Activated CD8-positive, alpha-beta memory T cell treated with anti-CD3 and anti-CD28 coated beads for 36 hours (primary cell): Measurements from ENCODE around the gene TMEM107. TPM values are rescaled to one million over a fixed set of nuclear protein-coding genes. Genes with fewer than 3 reads are reported as not detected.

Source experiments
- CTCF ChIA-PET: fragments of 350-600 bp; sonication (Branson Sonifier 250); formaldehyde crosslinking; loops from one replicate; lab custom pipeline; 2021; ENCODE audit warnings: antibody characterized with exemption; lab: Charles Lee
- POLR2A ChIA-PET: fragments of 350-600 bp; sonication (Branson Sonifier 250); formaldehyde crosslinking; loops from one replicate; lab custom pipeline; 2021; ENCODE audit warnings: antibody characterized with exemption; lab: Charles Lee
- total RNA-seq, 2 experiments: library from RNA; stranded (reverse); gene quantifications; one replicate each; pipeline ENCODE4 v1.2.3, GENCODE V29; 2021

The TMEM107 gene
- total RNA-seq, 2 experiments from 2014 or later = 20.2 to 21.0 TPM

DNA sequence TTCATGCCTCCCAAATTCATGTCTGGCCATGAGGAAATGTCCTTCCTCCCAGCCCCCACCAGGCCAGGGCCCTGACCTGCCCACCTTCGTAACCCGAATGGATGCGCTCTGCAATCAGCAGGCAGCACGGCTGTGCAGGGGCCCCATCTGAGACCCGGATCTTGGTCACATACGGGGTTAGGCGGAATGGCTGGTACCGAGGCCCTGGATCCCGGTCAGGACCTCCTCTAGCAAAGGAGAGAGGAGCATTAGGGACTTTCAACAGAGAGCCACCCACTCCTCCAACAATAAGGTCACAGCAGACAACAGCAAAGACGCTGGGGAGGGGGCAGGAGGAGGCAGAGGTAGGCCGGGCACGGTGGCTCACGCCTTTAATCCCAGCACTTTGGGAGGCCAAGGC, 27.6 kb downstream of the TMEM107 start:
- POLR2A ChIA-PET = interaction anchor here (1.0 kb wide), 1 partner anchor 9 kb away, joined by 4 read pairs; no protein-coding TSS in a partner anchor
- CTCF ChIA-PET = interaction anchor here (1.6 kb wide), 2 partner anchors 10 to 12 kb away, joined by 4 read pairs; no protein-coding TSS in a partner anchor

DNA sequence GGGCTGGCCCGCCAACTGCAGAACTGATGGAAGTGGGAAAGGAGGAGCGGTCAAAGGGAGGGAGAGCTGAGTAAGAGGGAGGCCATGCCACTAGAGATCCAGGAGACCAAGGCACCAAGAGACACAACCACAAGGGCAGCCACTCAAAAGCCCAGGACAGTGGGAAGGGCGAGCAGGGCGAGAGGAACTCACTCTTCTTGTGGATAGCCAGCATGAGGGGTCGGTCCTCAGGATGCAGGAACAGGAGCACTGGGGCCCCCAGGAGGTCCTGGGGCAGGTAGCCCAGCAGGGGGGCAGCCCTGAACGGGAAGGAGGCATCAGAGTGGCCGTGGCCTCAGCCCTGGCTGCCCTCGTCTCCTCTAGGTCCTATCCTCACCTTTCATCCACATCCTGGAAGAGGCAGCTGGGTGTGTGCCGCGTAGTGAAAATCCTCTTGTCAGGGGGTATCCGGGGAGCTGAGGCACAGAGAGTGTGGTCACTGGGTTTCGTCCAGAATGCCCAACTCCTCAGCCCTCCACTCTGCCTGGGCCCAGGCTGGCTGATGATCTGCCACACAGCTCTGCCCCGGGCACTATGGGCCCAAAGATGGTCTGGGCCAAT, 28.3 kb downstream of the TMEM107 start:
- ChIA-PET POLR2A (interaction anchor here (1.0 kb wide), 1 partner anchor 8 kb away, joined by 4 read pairs; no protein-coding TSS in a partner anchor), CTCF (interaction anchor here (1.6 kb wide), 2 partner anchors 9 to 13 kb away, joined by 4 read pairs; no protein-coding TSS in a partner anchor)

DNA sequence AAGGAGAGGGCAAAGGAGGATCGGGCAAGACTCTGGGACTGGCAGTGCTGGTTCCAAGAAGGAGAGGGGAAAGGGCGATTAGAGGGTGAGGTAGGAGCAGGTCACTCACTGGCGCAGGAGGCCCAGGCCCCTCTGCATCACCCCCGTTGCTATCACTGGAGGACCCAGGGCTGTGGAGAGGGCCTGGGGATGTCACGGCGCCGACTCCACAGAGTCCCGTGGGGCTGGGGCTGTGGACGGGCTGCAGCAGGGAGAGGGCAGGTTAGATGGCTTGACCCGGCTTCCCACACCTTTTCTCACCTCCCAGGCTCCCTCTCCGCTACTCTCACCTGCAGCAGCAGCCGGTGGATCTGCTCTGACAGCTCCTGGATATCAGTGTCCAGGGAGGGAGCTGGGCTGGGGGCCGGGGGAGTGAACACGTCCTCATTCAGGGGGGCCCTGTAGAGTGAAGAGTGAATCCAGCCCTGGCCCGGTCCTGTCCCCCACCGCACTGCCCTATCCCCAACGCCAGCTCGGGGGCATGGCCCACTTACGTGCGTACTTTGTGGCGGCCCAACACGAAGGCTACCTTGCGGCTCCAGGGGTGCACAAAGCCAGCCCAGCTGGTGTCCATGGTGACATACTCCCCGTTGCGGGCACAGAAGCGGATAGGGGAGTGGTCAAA, 28.9 kb downstream of the TMEM107 start:
- ChIA-PET CTCF (interaction anchor here (1.6 kb wide), 1 partner anchor 8 kb away, joined by 4 read pairs; no protein-coding TSS in a partner anchor), POLR2A (no interaction called here)

DNA sequence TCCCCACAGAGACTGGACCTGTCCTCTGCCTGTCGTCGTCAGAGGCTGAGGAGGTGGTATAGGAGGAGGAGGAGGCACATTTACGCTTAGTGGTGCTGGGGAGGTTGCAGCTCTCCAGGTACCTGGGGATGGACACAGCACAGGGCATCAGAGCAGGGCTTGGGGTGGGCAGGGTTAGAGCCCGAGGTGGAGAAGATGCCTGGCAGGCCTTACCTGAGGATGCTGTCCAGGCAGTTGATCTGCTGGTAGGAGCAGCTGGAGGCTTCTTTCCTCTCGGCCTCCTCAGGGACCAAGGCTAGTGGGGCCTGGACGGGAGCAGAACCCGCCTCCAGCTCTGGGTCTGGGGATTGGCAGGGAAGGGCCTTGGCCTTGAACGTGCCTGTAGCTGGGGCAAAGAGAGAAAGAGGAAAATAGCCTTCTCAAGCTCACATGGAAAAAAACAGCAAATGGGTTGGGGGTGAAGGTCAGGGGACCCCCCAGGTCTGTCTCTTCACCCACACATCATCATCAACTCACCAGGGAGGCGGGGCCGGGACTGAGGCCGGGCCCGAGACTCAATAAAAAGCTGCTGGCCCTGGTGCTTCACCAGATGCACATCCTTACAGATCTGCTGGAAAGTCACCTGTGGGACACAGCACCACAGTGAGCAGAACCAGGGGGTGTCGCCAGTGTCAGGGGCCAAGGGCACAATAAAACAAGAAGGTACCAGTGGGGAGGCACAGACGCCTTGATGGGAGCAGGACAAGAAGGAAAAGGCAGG, 29.6 kb downstream of the TMEM107 start:
- CTCF ChIA-PET = interaction anchor here (1.5 kb wide), 1 partner anchor 12 kb away, joined by 3 read pairs; no protein-coding TSS in a partner anchor

DNA sequence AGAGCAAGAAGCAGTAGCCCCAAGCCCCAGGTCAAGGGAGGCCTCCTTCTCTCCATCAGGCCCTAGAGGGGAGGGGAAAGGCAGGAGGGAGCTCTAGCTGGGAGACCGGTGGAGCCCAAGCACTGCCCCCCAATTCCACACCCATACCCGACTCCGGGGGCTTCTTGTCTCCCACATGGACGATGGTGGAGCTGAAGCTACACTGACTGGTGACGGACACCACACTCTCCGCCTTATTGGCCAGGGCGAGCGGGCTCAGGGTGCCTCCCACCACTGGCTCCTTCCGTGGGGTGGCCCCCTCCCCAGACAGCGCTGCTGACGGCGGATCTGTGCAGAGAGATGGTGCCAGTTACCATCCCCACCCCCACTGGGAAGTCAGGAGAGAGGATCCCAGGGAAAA, 30.4 kb downstream of the TMEM107 start:
- CTCF ChIA-PET = interaction anchor here (0.6 to 1.5 kb wide), 2 partner anchors 12 to 43 kb away, joined by 3 read pairs; no protein-coding TSS in a partner anchor
- POLR2A ChIA-PET = interaction anchor here (0.7 kb wide), 1 partner anchor 8 kb away, joined by 3 read pairs; no protein-coding TSS in a partner anchor

More for the DNA sequence above, 29.6 kb downstream of the TMEM107 start:
- POLR2A ChIA-PET = no interaction called here

DNA sequence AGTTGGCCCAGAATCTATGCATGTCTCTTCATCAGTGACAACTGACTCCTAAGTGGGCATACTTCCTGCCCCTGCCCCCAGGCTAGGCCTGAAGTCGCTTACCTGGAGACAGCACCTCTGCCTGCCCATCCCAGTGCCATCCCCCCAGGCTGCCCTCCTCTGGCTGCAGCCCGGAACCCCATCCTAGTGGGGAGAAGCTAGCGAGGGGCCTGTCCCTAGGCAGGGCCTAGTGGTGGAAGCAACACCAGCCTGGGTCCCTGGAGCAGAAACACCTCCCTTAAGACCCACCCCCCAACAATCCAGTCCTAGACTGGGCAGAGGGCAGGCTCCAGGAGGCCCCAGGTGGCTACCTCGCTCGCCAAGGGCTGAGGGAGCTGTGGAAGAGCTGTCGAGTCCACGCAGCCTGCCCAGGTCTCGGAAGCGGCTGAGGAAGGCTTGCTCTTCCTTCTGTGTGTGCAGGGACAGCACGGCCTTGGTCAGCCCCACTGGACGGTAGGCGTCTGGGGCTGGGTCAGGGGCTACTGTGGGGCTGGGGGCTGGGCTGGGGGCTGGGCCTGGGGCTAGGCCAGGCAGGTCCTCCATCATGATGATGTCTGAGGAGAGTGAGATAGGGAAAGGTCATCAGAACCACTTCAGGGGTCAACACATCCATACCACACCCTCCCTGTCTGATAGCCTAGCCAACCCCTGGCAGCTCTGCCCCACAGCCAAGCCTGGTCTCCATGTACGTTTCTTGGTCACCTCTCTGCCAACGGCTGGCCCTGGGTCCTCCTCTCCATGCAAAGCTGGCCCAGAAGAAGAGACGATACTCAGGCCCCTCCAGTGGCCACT, 31.6 kb downstream of the TMEM107 start:
- ChIA-PET CTCF (interaction anchor here (0.8 to 1.5 kb wide), 3 partner anchors 12 to 222 kb away, joined by 3 to 4 read pairs (median 4); no protein-coding TSS in a partner anchor), POLR2A (no interaction called here)

DNA sequence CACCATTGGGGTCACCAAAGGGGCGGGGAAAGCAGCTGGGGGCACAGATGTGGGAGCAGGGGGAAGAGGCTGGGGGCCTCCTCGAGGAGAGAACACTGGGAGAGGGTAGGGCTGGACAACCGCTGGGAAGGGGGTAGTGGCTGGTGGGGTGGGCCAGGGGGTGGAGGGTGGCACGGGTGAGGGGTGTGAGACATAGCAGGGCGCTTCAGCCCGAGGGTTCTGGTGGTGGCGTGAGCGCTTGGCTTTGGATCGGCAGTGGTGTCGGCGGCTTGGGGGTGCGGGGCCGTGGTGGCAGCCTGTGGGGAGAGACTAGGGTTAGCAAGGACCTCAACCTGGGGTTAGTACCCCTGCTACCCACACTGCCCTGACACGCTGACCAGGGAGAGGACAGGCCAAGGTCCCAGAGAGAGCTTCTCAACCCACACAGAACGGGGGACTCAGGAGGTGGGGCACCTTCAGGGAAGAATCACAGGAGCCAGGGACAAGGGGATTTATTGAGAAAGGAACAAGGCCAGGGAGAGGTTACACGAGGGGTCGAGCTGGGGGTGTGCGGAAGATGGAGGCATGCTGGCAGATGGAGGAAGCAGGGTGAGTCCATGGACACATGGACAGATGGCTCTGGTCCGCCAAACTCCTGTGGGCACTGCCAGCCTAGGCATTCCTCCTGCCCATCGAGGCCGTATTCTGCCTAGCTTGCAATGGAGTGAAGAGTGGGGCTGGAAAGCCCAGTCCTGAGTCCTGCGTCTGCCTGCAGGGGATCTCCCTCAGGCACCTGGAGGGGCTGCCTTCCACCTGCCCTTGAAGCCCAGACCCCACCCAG, 32.4 kb downstream of the TMEM107 start:
- ChIA-PET POLR2A (no interaction called here), CTCF (interaction anchor here (1.2 kb wide), 1 partner anchor 12 kb away, joined by 4 read pairs; no protein-coding TSS in a partner anchor)

DNA sequence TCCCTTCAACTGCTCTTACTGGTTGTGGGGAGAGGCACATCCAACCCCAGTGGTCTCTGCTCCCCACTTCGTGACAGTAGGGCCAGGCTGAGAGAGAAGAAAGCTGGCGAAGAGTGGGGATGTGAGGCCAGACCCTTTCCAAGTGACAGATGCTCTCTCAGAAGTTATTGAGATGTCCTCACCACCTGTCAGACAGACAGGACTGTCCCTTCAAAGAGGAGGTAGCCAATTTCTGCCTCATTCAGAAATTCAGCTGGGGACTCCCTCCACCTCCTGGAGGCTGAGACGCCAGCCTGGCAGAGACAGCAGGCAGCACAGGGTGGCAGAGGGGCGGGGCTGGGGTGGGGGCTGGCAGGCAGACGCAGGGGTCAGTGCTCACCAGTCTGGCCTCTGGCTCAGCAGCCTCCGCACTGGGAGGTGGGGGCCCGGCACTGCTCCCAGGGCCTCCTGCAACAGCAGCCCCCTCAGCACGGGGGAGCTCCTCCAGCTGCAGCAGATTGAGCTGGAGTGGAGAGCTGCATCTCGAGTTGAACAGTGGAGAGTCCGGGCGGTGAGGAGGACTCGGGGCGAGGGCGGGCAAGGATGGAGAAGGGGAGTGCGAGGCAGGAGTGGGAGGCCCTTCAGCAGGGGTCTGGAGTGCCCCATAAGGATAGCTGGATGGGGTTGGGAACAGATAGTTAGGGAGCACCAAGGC, 33.1 kb downstream of the TMEM107 start:
- CTCF ChIA-PET = interaction anchor here (0.6 to 1.2 kb wide), 2 partner anchors 11 kb away, joined by 3 to 4 read pairs; no protein-coding TSS in a partner anchor

DNA sequence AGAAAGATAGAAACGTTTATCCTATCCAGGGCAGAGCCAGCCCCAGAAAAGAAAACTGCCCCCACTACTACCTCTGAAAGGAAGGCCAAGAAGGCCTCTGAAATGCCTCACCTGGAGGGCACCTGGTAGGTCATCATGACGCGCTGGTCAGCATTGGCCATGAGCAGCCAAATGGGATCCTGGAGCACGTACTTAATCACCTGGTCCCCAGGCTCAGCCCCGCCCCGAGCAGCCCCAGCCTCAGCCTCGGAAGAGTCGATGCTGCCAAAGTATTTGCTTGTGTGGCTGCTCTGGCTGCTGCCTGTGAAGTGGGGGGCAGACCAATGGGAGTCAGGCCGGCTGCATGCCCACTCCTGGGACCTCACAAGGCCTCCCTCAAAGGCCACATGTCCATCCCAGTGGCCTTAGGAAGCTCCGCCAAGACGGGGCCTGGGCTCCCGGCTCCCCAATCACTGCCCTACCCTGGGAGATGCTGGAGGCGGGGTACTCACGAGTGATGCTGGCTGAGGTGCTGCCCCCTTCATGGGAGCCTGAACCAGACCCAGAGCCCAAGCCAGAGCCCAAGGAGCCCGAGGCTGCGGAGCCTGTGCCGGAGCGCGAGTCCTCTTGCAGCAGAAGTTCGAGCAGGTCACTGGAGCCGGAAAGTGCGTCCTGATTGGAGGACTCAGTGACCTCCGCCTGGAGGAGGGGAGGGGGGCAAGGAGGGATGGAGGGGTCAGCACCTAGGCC, 33.9 kb downstream of the TMEM107 start:
- ChIA-PET POLR2A (no interaction called here), CTCF (no interaction called here)

More for the DNA sequence above, 33.1 kb downstream of the TMEM107 start:
- POLR2A ChIA-PET = no interaction called here

DNA sequence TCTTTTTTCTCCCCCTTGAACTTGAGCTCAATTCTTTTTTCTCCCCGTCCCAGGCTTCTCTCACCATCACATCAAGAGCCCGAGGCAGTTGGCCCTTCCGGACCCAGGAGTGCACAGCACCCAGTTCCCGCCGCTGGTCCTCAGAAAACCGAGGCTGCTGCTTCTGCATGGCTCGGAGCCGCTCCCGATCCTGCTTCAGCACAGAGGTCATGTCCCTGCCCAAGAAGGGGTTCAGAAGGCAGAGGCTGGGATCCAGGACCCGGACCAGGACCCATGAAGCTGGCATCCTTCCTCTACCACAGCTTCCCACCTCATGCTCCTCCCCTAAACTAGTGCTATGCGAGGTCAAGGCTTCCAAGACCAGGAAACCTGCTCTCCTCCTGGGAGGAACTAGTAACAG, 34.4 kb downstream of the TMEM107 start:
- CTCF ChIA-PET = interaction anchor here (1.1 kb wide), 1 partner anchor 8 kb away, joined by 3 read pairs; no protein-coding TSS in a partner anchor
- POLR2A ChIA-PET = no interaction called here

DNA sequence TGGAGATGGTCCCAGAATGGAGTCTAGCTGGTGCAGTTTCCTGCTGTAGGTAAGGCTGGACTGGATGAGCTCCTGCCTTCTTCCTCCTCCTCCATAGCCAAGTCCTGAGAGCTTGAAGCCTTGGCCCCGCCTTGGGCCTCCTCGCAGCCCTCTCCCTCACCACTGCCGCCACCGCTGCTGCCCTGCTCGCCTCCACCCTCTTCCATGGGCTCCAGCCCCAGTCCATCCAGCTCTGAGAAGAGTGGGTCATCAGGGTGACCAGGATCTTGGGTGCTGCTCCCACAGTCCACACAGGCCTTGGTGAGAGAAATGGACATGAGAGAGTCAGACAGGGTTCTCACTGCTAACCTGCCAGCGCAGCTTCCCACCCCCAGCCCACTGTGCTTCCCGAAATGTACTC, 35.1 kb downstream of the TMEM107 start:
- CTCF ChIA-PET = interaction anchor here (0.8 to 1.2 kb wide), 3 partner anchors 9 to 67 kb away, joined by 3 read pairs; no protein-coding TSS in a partner anchor
- POLR2A ChIA-PET = interaction anchor here (1.4 kb wide), 1 partner anchor 12 kb away, joined by 4 read pairs; no protein-coding TSS in a partner anchor

DNA sequence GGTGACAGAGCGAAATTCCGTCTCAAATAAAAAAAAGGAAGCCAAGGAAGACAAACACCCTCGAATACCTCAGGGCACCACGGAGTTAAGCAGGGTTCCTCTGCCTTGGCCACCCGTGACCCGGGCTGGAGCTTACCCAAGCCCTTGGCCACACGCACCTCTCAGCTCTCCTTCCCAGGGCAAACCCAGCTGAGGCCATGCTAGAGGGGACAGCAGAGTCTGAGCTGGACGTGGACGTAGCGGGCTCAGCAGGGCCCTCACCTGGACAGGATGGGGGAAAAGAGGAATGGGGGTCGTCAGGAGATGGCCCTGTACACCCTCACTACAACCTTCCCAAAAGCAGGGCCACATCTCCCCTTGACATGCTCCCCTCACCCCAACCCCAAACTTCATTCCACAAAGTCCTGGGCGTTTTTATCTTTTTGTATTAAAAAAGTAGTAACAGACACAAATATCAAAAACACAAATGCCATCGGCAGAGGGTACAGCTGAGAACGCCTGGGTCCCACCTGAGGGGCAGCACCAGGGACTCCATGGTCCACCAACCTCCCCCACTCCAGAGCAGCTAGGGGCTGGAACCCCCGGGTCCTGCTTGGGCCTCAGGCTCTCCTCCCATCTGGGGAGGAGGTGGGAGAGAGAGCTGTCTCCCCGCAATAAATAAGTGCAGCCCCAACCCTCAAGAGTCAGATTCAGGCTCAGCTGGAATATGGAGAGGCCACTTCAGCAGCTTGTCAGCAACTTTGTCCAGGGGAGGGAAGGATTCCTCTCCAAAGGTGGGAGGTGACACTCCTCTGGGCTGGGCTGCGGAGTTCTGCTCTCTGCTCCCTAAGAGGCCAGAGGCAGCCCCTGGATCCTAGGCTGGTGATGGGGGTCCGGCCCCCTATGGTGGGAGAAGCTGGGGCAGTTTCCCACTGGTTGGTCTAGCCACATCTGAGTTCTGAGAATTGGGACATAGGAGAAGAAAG, 35.8 kb downstream of the TMEM107 start:
- CTCF ChIA-PET = interaction anchor here (0.8 to 4.2 kb wide), 10 partner anchors 10 to 225 kb away, joined by 3 to 39 read pairs (median 10); partner anchors contain the start of genes ALOXE3, HES7, PER1 and RNF227
- POLR2A ChIA-PET = interaction anchor here (1.1 to 1.4 kb wide), 5 partner anchors 8 to 108 kb away, joined by 3 to 7 read pairs (median 4); partner anchors contain the start of genes CTC1 and PER1

DNA sequence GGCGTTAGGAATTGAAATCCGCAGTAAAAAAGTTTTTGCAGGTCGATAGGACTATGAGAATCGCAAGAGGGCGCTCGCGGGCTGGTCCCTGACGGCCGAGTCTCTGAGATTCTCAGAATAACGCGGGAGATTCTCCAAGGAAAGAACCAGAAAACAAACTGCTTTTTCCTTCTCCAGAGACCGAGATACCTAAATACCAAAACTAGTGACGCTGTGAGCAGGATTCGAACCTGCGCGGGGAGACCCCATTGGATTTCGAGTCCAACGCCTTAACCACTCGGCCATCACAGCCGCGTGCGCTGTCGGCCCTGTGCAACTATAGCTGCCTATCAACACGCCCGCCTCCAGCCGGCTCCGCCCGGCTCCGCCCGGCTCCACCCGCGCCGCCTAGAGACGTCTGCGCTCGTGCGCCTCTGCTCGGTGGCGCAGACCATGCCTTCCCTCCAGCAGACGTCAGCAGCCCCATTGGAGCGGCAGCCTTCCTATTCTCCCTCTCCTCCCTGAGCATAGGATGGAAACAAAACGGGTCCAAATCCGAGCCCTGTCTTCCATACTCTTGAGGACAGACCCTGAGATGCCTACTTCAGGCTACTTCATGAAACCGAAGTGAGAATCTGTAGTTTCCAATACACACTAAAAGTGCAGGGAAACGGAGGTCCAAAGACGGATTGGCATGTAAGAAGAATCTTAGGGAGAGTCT, 37.4 kb downstream of the TMEM107 start:
- CTCF ChIA-PET = interaction anchor here (0.7 to 4.2 kb wide), 18 partner anchors 9 to 803 kb away, joined by 3 to 39 read pairs (median 6); partner anchors contain the start of genes ACAP1, ALOXE3, BORCS6 and CTC1
- POLR2A ChIA-PET = interaction anchor here (0.5 to 1.5 kb wide), 9 partner anchors 9 to 109 kb away, joined by 3 to 12 read pairs (median 5); partner anchors contain the start of genes CTC1 and PER1

DNA sequence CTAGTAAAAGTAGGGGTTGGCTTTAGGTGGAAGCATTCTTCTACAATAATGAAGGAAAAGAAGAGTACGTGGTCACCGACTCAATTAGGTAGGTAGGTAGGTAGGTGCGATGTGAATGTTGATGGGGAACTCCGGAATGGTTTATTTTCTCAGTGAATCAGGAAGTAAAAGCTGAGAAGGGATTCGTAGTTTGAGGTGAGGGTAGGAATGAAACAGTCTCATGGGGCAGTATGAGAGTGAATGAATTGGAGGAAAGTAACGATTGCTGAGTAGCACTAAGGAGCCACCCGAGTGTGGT, 37.9 kb downstream of the TMEM107 start:
- ChIA-PET POLR2A (interaction anchor here (0.6 to 1.5 kb wide), 6 partner anchors 9 to 85 kb away, joined by 3 to 12 read pairs (median 4); no protein-coding TSS in a partner anchor), CTCF (interaction anchor here (1.0 to 4.2 kb wide), 17 partner anchors 11 to 802 kb away, joined by 3 to 39 read pairs (median 6); partner anchors contain the start of genes ACAP1, ALOXE3, BORCS6 and CTC1)
